Immature natural killer cell (primary cell): ENCODE measurements around the gene GLP1R. TPM values are rescaled to one million over a fixed set of nuclear protein-coding genes. Genes with fewer than 3 reads are reported as not detected.

ENCODE experiments used
- DNase-seq, 3 donors: peaks; one replicate each; pipeline ENCODE4 v3.0.0; 2022; ENCODE audit warnings: mixed read lengths in 1 of 3
- H3K27ac Mint-ChIP-seq, 6 donors: one replicate each; pipeline ENCODE4 v1.8.0; 2020; ENCODE audit warnings: mixed read lengths in 6 of 6, mild to moderate bottlenecking in 5 of 6, inconsistent platforms in 4 of 6, moderate library complexity in 3 of 6
- H3K27me3 Mint-ChIP-seq, 3 donors: one replicate each; pipeline ENCODE4 v1.8.0; 2020 to 2021; ENCODE audit warnings: low read depth in 3 of 3, mild to moderate bottlenecking in 3 of 3, mixed read lengths in 3 of 3, moderate library complexity in 3 of 3, inconsistent platforms in 1 of 3
- H3K36me3 Mint-ChIP-seq, 3 donors: one replicate each; pipeline ENCODE4 v1.8.0; 2020; ENCODE audit warnings: mixed read lengths in 3 of 3, inconsistent platforms in 2 of 3, mild to moderate bottlenecking in 2 of 3
- H3K4me1 Mint-ChIP-seq, 2 donors: one replicate each; pipeline ENCODE4 v1.8.0; 2020; ENCODE audit warnings: inconsistent platforms in 2 of 2, mild to moderate bottlenecking in 2 of 2, mixed read lengths in 2 of 2, moderate library complexity in 1 of 2
- H3K4me3 Mint-ChIP-seq, 5 donors: one replicate each; pipeline ENCODE4 v1.8.0; 2020; ENCODE audit warnings: mild to moderate bottlenecking in 5 of 5, mixed read lengths in 5 of 5, inconsistent platforms in 3 of 5, moderate library complexity in 3 of 5
- H3K9me3 Mint-ChIP-seq, 6 donors: one replicate each; pipeline ENCODE4 v1.8.0; 2020; ENCODE audit warnings: mild to moderate bottlenecking in 6 of 6, mixed read lengths in 6 of 6, inconsistent platforms in 4 of 6, moderate library complexity in 3 of 6
- polyA plus RNA-seq, 3 donors: library from polyadenylated mRNA; unstranded; fragments of 300-500 nt; fragmentation: Illumina TruSeq; gene quantifications; one replicate each; pipeline ENCODE4 v1.2.3, GENCODE V29; 2021

Gene GLP1R
- polyA plus RNA-seq, 3 donors from 2014 or later: 0.87 TPM; not detected in 2

DNA sequence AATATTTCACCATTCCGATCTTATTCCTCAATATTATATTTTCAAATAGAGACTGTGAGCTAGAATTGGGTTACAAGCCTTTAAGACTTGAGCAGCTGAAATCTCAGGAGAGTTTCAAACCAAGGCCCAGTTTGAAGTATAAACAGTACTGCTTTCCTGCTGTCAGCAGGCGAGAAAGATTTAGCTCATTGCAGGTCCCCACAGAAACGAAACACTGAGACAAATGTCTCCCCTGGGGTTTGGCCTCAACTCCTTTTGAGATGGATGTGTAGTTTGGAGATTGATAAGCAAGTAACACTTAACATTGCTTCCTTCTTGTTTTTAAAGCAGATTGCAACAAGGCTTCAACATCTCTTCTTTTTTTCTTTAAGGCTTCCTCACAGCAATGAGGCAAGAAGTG lies 22.4 kb upstream of the GLP1R start:
- DNase-seq: no peak
- H3K27me3 Mint-ChIP-seq: peaks cover 1 to 8% (median 6%) of the 10 kb centered on the region in 3 donors
- no peak overlapping the region for H3K4me3 Mint-ChIP-seq
- no peaks in the 10 kb centered on the region for H3K4me1 Mint-ChIP-seq
- H3K36me3 Mint-ChIP-seq: no peaks in the 10 kb centered on the region
- no peak overlapping the region for H3K27ac Mint-ChIP-seq
- no peaks in the 10 kb centered on the region for H3K9me3 Mint-ChIP-seq

DNA sequence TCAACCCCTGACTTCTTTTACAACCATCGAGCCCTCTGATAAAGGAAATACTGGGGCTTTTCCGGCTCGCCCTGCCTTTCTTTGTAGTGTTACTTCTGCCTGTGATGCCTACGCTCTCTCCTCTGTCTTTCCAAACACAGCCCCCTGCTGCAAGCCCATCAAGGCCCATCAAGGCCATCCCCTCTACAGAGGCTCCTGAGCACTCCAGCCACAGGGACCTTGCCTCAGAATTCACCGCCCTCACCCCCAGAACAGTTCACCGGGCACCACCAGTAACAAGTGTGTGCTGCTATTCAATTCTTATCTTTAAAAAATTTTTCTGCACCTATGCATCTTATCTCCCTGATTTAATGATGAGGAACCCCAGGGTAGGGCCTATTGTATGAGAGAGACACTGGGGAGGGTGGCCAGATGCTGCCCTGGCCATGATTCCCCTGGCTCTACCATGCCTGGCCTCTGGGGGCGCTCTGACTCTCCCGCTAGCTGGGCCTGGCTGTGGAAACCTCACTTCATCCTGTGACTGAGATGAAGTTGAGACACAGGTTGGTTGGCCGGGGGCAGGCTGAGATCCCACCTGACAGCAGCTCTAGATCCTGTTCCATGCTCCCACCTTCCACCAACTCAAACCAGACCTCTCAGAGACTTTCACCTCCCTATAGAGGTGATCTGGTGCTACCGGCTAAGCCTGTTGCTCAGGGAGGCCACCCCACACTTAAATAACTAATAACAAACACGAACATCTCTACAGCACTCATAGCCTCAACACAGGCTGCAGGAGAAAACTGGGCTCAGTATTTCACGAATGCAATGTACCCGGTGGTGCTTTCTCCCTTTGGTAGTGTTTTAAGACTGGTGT lies 19.2 kb upstream of the GLP1R start:
- DNase-seq: peak; percentile 26 to 41 (median 32)
- Mint-ChIP-seq H3K4me1 (no peaks in the 10 kb centered on the region), H3K27ac (no peak overlapping the region), H3K9me3 (peaks cover 0 to 2% (median 0%) of the 10 kb centered on the region in 6 donors), H3K36me3 (peaks cover 0 to 3% (median 0%) of the 10 kb centered on the region in 3 donors), H3K27me3 (peaks cover 5 to 12% (median 11%) of the 10 kb centered on the region in 3 donors), H3K4me3 (no peak overlapping the region)

DNA sequence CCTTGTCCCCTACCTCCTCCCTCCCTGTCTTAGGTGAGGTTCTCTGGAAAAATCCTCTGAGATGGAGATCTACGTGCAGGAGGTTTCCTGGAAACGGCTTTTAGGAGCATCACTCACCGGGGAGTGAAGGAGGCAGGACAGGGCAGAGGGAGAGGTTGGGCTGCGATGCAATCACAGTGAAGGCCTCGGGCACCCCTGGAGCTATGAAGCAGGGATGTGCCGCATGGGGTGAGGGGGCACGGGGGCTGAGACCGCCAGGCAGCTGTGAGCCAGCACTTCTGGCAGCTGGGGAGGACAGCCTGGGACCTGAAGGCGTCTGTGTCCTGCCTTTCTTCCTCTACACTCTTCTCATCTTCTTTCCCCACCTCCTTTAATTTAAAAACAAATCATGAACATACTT lies 12.9 kb upstream of the GLP1R start:
- H3K4me3 Mint-ChIP-seq: no peak overlapping the region
- peaks cover 7 to 9% of the 10 kb centered on the region in 2 donors for H3K4me1 Mint-ChIP-seq
- H3K9me3 Mint-ChIP-seq: peaks cover 0 to 2% (median 0%) of the 10 kb centered on the region in 6 donors
- DNase-seq: no peak
- H3K27me3 Mint-ChIP-seq: peaks cover 10 to 13% (median 10%) of the 10 kb centered on the region in 3 donors
- H3K36me3 Mint-ChIP-seq: peaks cover 0 to 3% (median 0%) of the 10 kb centered on the region in 3 donors
- no peak overlapping the region for H3K27ac Mint-ChIP-seq

DNA sequence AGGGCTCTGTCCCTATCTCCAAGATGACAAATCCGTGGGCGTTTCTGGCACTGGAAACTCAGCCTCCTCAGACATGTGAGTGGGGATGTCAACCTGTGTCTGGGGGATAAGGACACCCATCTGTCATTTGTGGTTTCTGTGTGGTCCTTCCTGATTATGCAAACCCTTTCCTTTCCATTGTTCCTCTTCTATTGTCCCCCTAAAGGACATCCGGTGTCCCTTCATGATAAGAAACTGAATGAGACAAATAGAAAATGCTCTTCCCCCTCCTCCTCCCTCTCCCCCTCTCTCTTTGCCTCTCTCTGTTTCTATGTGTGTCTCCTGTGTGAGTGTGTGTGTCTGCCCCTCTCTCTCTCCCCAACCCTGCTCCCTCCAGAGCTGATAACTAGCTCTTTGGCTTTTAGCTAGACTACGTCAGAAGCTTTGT lies 11.5 kb upstream of the GLP1R start:
- Mint-ChIP-seq H3K4me3 (no peak overlapping the region), H3K36me3 (peaks cover 0 to 3% (median 0%) of the 10 kb centered on the region in 3 donors), H3K9me3 (peaks cover 0 to 2% (median 0%) of the 10 kb centered on the region in 6 donors), H3K4me1 (peaks cover 21 to 23% of the 10 kb centered on the region in 2 donors), H3K27me3 (peaks cover 10 to 13% (median 10%) of the 10 kb centered on the region in 3 donors), H3K27ac (no peak overlapping the region)
- no peak for DNase-seq

DNA sequence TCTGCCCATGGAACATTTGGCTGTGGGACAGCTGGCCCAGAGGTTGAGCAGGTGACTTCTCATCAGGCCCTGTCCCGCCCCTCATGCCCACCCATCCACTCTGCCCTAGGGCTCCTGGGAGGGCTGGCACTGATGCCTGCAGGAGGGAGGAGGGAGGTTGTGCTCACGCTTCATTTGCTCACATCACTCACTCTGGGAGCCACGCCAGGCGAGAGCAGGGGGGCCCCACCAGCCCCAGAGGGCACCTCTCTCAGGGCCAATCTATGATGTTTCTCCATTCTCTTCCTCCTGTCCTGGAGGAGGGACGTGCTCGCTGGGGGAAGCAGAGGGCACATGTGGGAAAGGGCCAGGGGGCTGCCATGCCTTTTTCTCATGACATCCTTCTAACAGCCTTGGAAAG lies 10.9 kb upstream of the GLP1R start:
- peaks cover 0 to 3% (median 0%) of the 10 kb centered on the region in 3 donors for H3K36me3 Mint-ChIP-seq
- H3K4me1 Mint-ChIP-seq: peaks cover 21 to 29% of the 10 kb centered on the region in 2 donors
- H3K27me3 Mint-ChIP-seq: peaks cover 5 to 10% (median 9%) of the 10 kb centered on the region in 3 donors
- H3K4me3 Mint-ChIP-seq: no peak overlapping the region
- H3K27ac Mint-ChIP-seq: no peak overlapping the region
- H3K9me3 Mint-ChIP-seq: no peaks in the 10 kb centered on the region
- no peak for DNase-seq

DNA sequence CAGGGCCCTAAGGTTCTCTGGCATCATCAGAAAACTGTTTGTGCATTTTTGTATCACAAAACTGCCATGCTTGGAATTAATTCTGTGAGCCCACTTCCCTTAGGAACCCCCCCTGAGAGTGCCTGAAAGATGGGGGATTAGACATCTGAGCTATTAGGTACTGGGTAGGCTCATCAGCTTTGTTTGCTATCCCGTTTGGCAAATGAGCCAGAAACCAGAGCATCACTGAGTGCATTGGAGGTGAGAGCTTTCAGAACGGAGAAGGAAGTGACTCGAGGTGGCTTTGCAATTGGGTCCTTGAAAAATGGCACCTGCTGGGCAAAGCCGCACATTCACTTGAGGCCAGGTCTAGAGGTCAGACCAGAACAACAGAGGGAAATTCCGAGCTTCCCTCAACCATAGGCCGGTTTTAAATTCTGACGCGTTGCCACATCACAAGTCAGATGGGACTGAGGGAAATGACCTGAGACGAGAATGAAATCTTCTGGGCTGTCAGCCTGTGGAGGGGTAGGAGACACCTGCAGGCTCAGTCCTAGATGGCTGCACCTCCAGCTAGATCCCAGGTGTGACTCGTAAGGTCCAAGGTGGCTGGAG lies 8.4 kb upstream of the GLP1R start:
- peaks cover 21 to 32% of the 10 kb centered on the region in 2 donors for H3K4me1 Mint-ChIP-seq
- no peaks in the 10 kb centered on the region for H3K9me3 Mint-ChIP-seq
- peaks cover 4 to 5% (median 4%) of the 10 kb centered on the region in 3 donors for H3K27me3 Mint-ChIP-seq
- peak overlapping the region in 2 of 6 donors; percentile 20 to 40 for H3K27ac Mint-ChIP-seq
- no peak for DNase-seq
- H3K36me3 Mint-ChIP-seq: no peaks in the 10 kb centered on the region
- H3K4me3 Mint-ChIP-seq: peak overlapping the region in 1 of 5 donors; percentile 13

DNA sequence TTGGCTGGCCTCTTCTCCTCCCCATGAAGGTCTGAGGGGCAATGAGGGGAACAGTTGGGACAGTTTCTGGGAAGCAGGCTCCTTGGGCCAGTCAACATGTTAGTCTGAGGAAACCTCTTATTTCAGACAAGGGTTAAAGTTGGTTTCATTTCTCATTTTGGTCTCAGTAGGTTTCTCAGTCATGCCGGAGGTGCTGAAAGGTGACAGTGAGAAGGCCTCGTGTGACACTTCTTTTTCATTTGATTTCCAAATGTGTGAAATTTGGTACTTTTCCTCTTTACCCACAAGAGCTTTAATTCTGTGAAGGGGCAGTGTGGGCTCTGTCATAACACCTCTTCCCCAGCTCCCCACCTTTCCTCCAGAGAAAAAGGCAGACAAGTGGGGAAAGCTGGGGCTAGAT lies 7.5 kb upstream of the GLP1R start:
- peak in 1 of 3 donors; percentile 19 for DNase-seq
- H3K4me3 Mint-ChIP-seq: peak overlapping the region in 4 of 5 donors; percentile 23 to 50 (median 26)
- H3K4me1 Mint-ChIP-seq: peaks cover 21 to 32% of the 10 kb centered on the region in 2 donors
- H3K36me3 Mint-ChIP-seq: no peaks in the 10 kb centered on the region
- peak overlapping the region in 5 of 6 donors; percentile 5 to 75 (median 46) for H3K27ac Mint-ChIP-seq
- no peaks in the 10 kb centered on the region for H3K9me3 Mint-ChIP-seq
- peaks cover 3 to 4% (median 3%) of the 10 kb centered on the region in 3 donors for H3K27me3 Mint-ChIP-seq

DNA sequence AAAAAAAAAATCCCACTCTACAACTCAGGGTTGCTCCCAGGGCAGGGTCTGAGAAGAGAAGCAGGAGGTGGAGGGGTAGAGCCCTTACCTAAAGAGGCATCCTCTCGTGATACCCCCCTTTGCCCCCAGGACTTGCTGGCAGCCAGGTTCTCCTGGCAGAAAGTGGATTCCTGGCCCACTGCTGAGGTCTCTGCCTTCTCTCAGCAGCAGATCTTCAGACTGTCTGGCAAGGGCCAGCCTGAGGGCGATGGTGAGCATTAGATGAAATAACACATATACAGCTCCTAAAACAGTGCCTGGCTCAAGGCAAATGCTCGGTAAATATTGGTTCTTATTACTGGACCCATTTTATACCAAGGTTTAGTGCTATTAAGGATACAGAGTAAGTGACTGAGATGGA lies 4.8 kb upstream of the GLP1R start:
- no peak for DNase-seq
- Mint-ChIP-seq H3K9me3 (no peaks in the 10 kb centered on the region), H3K27ac (no peak overlapping the region), H3K4me1 (peaks cover 24 to 39% of the 10 kb centered on the region in 2 donors), H3K36me3 (no peaks in the 10 kb centered on the region), H3K27me3 (peaks cover 0 to 8% (median 6%) of the 10 kb centered on the region in 3 donors), H3K4me3 (no peak overlapping the region)

DNA sequence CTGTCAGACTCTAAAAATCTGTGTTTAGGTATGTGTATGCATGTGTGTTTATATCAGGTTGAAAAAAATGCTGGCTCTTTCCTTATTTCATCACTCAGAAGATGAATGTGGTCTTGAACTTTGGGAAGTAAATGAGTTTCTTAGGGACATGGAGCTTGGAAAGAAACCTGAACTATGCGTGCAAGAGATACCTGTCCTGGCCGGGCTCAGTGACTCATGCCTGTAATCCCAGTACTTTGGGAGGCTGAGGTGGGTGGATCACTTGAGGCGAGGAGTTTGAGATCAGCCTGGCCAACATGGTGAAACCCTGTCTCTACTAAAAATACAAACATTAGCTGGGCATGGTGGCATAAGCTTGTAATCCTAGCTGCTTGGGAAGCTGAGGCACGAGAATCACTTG lies 4.4 kb upstream of the GLP1R start:
- no peak for DNase-seq
- peaks cover 0 to 7% (median 6%) of the 10 kb centered on the region in 3 donors for H3K27me3 Mint-ChIP-seq
- no peaks in the 10 kb centered on the region for H3K9me3 Mint-ChIP-seq
- no peaks in the 10 kb centered on the region for H3K36me3 Mint-ChIP-seq
- H3K4me1 Mint-ChIP-seq: peaks cover 26 to 41% of the 10 kb centered on the region in 2 donors
- H3K4me3 Mint-ChIP-seq: no peak overlapping the region
- no peak overlapping the region for H3K27ac Mint-ChIP-seq

DNA sequence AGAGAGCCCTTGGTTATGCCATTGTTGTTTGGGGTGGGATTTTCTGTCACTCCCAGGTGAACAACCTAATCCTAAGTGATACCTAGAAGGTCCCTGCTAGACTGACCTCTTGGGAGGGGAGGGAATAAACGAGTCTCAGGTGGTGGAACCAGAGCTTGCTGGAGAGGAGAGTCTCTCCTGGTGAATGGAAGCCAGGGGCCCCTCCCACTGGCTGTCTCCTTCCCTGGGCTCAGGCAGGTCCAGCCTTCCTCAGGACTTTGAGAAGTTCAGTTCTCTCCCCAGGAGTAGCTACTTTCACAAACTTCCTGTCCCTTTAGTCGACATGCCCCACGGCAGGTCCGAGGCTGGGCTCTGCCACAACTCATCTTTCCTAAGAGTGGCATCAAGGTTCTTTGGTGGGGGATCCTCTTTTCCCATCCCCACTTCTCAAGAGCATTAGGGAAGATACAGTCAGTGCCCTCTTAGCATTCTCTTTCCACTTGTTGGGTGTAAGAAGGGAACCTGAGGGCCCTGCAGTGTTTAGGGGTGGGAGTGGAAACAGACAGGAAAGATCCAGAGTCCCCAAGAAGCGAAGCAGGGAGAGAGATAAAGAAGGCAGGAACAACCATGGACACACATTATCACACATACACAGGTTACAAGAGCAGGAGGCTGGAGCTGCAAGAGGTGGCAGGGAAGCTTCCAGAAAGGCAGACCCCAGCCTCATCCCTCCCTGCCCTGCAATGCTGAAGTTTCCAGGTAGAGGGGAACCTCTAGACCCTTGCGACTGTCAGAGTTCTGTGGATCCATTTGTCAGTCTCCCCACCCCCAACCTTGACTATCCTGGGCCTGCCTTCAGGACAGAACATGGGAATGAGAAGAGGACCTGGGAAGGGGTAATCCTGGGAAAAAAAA lies 900 bp upstream of the GLP1R start:
- peaks cover 6 to 15% (median 8%) of the 10 kb centered on the region in 3 donors for H3K27me3 Mint-ChIP-seq
- H3K9me3 Mint-ChIP-seq: no peaks in the 10 kb centered on the region
- DNase-seq: no peak
- H3K36me3 Mint-ChIP-seq: peaks cover 0 to 5% (median 0%) of the 10 kb centered on the region in 3 donors
- peaks cover 40 to 46% of the 10 kb centered on the region in 2 donors for H3K4me1 Mint-ChIP-seq
- H3K4me3 Mint-ChIP-seq: peak overlapping the region; percentile 55 to 82 (median 61)
- H3K27ac Mint-ChIP-seq: peak overlapping the region in 2 of 6 donors; percentile 53 to 80

DNA sequence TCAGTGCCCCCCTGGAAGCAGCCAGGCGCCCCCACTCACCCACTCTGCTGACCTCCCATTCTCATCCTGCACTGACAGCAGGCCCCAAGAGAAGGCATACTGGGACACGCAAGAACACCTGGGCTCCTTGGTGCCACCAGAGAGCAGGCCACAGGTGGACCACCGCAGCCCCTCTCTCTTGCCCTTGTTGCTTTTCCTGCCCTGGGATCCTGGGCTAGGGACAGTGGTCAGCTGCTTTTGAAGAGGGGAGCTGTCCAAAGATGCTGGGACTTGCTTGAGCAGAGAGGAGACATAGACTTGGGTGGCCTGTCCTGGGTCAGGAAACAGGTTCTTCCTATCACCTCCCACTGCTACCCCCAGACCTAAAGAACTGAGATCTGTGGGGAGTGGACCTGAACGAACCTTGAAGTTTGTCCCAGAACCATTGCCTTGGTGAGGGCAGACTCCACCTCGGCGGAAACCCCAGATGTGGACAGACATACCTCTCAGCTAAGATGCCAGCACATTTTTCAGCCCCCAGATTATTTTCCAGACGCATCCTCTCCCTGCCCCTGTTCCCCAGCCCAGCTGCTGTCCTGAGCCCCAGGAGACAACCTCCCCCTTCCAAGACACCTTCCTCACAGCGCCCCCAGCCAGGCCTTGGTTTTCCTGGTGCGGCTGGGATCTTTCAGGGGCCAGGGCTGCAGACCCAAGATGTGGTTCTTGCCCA lies 1.1 kb downstream of the GLP1R start:
- Mint-ChIP-seq H3K4me1 (peaks cover 46 to 48% of the 10 kb centered on the region in 2 donors), H3K9me3 (peaks cover 0 to 1% (median 0%) of the 10 kb centered on the region in 6 donors), H3K27ac (peak overlapping the region in 1 of 6 donors; percentile 75)

DNA sequence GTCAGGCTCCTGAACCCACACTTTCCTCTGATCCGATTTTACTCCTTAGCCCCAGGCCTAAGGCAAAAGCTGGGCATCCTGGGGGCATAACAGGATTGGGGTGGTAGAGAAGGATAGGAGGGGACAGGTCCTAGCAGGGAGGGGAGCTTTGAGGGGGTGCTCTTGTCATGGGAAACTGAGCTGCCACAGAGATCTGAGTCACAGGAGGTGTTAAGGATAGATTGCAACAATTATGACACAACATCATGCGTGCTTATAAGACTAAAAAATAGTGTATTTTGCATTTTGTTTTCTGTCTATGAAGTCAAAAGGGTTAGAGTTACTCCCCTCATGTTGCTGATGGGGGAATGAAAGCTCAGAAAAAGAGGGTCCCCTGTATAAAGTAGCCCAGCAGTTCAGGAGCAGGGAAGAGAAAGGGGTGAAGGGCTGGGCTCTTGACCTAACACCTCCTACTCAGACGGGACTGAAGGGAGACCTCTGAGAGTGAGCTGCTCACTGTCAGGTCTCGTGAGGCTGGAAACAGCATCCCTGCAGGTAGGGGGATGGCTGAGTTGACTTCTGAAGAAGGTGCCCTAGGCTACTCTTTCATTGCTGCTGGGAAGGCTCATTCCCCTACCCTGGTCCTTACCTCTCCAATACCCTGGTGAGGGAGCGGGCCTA lies 2.0 kb downstream of the GLP1R start:
- DNase-seq: no peak
- peak overlapping the region; percentile 17 to 85 (median 74) for H3K27ac Mint-ChIP-seq
- H3K9me3 Mint-ChIP-seq: peaks cover 0 to 1% (median 0%) of the 10 kb centered on the region in 6 donors
- peak overlapping the region; percentile 45 to 79 (median 72) for H3K4me3 Mint-ChIP-seq
- H3K27me3 Mint-ChIP-seq: peaks cover 6 to 15% (median 8%) of the 10 kb centered on the region in 3 donors
- peaks cover 46 to 48% of the 10 kb centered on the region in 2 donors for H3K4me1 Mint-ChIP-seq
- H3K36me3 Mint-ChIP-seq: peaks cover 0 to 5% (median 0%) of the 10 kb centered on the region in 3 donors

More for the DNA sequence above, 1.1 kb downstream of the GLP1R start:
- Mint-ChIP-seq H3K27me3 (peaks cover 6 to 15% (median 8%) of the 10 kb centered on the region in 3 donors), H3K36me3 (peaks cover 0 to 5% (median 0%) of the 10 kb centered on the region in 3 donors), H3K4me3 (peak overlapping the region; percentile 42 to 79 (median 74))
- no peak for DNase-seq
